HEK293T (cell line): ENCODE measurements around the gene KANK2.

ENCODE experiments used
- ARNT ChIP-seq: fragments of 450-650 bp; IDR thresholded peaks from 2 replicates; pipeline ENCODE4 v1.6.1; 2017; ENCODE audit warnings: mild to moderate bottlenecking
- BHLHE40 ChIP-seq: fragments of 450-650 bp; IDR thresholded peaks from 2 replicates; pipeline ENCODE4 v1.6.1; 2016; ENCODE audit warnings: mild to moderate bottlenecking, moderate library complexity, borderline replicate concordance
- CTBP1 ChIP-seq: fragments of 450-650 bp; IDR thresholded peaks from 2 replicates; pipeline ENCODE4 v1.6.1; 2016; ENCODE audit warnings: borderline replicate concordance
- ELF4 ChIP-seq: fragments of 450-650 bp; IDR thresholded peaks from 2 replicates; pipeline ENCODE4 v1.6.1; 2017; ENCODE audit warnings: antibody characterized with exemption
- FOXA1 ChIP-seq: fragments of 450-650 bp; IDR thresholded peaks from 2 replicates; pipeline ENCODE4 v1.6.1; 2016; ENCODE audit warnings: mild to moderate bottlenecking
- FOXK2 ChIP-seq: fragments of 450-650 bp; IDR thresholded peaks from 2 replicates; pipeline ENCODE4 v1.6.1; 2016; ENCODE audit warnings: mild to moderate bottlenecking
- FOXM1 ChIP-seq: fragments of 450-650 bp; IDR thresholded peaks from 2 replicates; pipeline ENCODE4 v1.6.1; 2017; ENCODE audit warnings: mild to moderate bottlenecking, borderline replicate concordance
- L3MBTL2 ChIP-seq: fragments of 450-650 bp; conservative IDR thresholded peaks from 2 replicates; pipeline ENCODE4 v1.6.1; 2016; ENCODE audit warnings: mild to moderate bottlenecking
- LEF1 ChIP-seq: fragments of 450-650 bp; IDR thresholded peaks from 2 replicates; pipeline ENCODE4 v1.6.1; 2017; ENCODE audit warnings: mild to moderate bottlenecking, borderline replicate concordance
- NFRKB ChIP-seq: fragments of 450-650 bp; IDR thresholded peaks from 2 replicates; pipeline ENCODE4 v1.6.1; 2016; ENCODE audit warnings: mild to moderate bottlenecking, moderate library complexity
- SP1 ChIP-seq: fragments of 450-650 bp; IDR thresholded peaks from 2 replicates; pipeline ENCODE4 v1.6.1; 2017
- TARDBP ChIP-seq: fragments of 450-650 bp; IDR thresholded peaks from 2 replicates; pipeline ENCODE4 v1.6.1; 2016
- ZNF384 ChIP-seq: fragments of 450-650 bp; IDR thresholded peaks from 2 replicates; pipeline ENCODE4 v1.6.1; 2016
- TF ChIP-seq, protein P1 (sequence below): fragments of 450-650 bp; IDR thresholded peaks from 2 replicates; pipeline ENCODE4 v1.6.1; 2016

GRCh38 chr19:11179716-11180297 is 17.5 kb downstream of the KANK2 start:
- TF ChIP-seq SP1 = no peak
- TF ChIP-seq FOXM1 = no peak
- no peak for TF ChIP-seq FOXK2
- TF ChIP-seq LEF1 = no peak
- no peak for TF ChIP-seq ZNF384
- TF ChIP-seq FOXA1 = no peak
- no peak for TF ChIP-seq ELF4
- TF ChIP-seq BHLHE40 = no peak
- TF ChIP-seq NFRKB = no peak
- TF ChIP-seq ARNT = no peak
- no peak for TF ChIP-seq TARDBP
- TF ChIP-seq, protein P1, sequence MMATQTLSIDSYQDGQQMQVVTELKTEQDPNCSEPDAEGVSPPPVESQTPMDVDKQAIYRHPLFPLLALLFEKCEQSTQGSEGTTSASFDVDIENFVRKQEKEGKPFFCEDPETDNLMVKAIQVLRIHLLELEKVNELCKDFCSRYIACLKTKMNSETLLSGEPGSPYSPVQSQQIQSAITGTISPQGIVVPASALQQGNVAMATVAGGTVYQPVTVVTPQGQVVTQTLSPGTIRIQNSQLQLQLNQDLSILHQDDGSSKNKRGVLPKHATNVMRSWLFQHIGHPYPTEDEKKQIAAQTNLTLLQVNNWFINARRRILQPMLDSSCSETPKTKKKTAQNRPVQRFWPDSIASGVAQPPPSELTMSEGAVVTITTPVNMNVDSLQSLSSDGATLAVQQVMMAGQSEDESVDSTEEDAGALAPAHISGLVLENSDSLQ = no peak
- no peak for TF ChIP-seq CTBP1
- TF ChIP-seq L3MBTL2 = no peak
